ENCODE results near the gene CTR9. TPM values are rescaled to one million over a fixed set of nuclear protein-coding genes. Genes with fewer than 3 reads are reported as not detected.

The CTR9 gene
- total and polyA plus RNA-seq, 2 experiments from 2014 or later = 29.0 to 32.7 TPM

DNA sequence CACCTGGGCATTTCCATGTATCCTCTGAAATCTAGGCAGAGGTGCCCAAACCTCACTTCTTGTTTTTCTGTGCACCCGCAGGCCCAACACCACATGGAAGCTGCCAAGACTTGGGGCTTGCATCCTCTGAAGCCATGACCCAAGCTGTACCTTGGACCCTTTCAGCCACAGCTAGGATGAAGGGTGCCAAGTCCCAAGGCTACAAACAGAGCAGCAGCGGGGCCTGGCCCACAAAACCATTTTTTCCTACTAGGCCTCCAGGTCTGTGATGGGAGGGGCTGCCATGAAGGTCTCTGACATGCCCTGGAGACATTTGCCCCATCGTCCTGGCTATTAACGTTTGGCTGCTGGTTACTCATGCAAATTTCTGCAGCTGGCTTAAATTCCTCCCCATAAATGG, 78.1 kb downstream of the CTR9 start (continued):
- TF ChIP-seq, protein P1, sequence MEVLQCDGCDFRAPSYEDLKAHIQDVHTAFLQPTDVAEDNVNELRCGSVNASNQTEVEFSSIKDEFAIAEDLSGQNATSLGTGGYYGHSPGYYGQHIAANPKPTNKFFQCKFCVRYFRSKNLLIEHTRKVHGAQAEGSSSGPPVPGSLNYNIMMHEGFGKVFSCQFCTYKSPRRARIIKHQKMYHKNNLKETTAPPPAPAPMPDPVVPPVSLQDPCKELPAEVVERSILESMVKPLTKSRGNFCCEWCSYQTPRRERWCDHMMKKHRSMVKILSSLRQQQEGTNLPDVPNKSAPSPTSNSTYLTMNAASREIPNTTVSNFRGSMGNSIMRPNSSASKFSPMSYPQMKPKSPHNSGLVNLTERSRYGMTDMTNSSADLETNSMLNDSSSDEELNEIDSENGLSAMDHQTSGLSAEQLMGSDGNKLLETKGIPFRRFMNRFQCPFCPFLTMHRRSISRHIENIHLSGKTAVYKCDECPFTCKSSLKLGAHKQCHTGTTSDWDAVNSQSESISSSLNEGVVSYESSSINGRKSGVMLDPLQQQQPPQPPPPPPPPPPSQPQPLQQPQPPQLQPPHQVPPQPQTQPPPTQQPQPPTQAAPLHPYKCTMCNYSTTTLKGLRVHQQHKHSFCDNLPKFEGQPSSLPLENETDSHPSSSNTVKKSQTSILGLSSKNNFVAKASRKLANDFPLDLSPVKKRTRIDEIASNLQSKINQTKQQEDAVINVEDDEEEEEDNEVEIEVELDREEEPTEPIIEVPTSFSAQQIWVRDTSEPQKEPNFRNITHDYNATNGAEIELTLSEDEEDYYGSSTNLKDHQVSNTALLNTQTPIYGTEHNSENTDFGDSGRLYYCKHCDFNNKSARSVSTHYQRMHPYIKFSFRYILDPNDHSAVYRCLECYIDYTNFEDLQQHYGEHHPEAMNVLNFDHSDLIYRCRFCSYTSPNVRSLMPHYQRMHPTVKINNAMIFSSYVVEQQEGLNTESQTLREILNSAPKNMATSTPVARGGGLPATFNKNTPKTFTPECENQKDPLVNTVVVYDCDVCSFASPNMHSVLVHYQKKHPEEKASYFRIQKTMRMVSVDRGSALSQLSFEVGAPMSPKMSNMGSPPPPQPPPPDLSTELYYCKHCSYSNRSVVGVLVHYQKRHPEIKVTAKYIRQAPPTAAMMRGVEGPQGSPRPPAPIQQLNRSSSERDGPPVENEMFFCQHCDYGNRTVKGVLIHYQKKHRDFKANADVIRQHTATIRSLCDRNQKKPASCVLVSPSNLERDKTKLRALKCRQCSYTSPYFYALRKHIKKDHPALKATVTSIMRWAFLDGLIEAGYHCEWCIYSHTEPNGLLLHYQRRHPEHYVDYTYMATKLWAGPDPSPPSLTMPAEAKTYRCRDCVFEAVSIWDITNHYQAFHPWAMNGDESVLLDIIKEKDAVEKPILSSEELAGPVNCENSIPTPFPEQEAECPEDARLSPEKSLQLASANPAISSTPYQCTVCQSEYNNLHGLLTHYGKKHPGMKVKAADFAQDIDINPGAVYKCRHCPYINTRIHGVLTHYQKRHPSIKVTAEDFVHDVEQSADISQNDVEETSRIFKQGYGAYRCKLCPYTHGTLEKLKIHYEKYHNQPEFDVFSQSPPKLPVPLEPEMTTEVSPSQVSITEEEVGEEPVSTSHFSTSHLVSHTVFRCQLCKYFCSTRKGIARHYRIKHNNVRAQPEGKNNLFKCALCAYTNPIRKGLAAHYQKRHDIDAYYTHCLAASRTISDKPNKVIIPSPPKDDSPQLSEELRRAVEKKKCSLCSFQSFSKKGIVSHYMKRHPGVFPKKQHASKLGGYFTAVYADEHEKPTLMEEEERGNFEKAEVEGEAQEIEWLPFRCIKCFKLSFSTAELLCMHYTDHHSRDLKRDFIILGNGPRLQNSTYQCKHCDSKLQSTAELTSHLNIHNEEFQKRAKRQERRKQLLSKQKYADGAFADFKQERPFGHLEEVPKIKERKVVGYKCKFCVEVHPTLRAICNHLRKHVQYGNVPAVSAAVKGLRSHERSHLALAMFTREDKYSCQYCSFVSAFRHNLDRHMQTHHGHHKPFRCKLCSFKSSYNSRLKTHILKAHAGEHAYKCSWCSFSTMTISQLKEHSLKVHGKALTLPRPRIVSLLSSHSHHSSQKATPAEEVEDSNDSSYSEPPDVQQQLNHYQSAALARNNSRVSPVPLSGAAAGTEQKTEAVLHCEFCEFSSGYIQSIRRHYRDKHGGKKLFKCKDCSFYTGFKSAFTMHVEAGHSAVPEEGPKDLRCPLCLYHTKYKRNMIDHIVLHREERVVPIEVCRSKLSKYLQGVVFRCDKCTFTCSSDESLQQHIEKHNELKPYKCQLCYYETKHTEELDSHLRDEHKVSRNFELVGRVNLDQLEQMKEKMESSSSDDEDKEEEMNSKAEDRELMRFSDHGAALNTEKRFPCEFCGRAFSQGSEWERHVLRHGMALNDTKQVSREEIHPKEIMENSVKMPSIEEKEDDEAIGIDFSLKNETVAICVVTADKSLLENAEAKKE (CRISPR knock-in tag; IDR thresholded peaks at IDR 0.05) = no peak
- TF ChIP-seq EZH2 (IDR thresholded peaks at IDR 0.05; ENCODE audit: low read depth, unreplicated experiment) = no peak
- TF ChIP-seq, protein P2, sequence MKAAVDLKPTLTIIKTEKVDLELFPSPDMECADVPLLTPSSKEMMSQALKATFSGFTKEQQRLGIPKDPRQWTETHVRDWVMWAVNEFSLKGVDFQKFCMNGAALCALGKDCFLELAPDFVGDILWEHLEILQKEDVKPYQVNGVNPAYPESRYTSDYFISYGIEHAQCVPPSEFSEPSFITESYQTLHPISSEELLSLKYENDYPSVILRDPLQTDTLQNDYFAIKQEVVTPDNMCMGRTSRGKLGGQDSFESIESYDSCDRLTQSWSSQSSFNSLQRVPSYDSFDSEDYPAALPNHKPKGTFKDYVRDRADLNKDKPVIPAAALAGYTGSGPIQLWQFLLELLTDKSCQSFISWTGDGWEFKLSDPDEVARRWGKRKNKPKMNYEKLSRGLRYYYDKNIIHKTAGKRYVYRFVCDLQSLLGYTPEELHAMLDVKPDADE (IDR thresholded peaks at IDR 0.05) = no peak

Small RNAs within 50 kb of the gene (small RNA-seq; reads per million reads assigned to genes)
- not detected for gene RF00019 (ENCODE audit: low replicate concordance)
- gene SNORD97 (ENCODE audit: low replicate concordance) = not detected

Other genes starting within 250 kb of the CTR9 start
- 26.5 and 26.9 TPM in 2 replicates for gene RNF141, start 210.1 kb upstream of the CTR9 start, total RNA-seq (2014; rRNA removed; shearing (Covaris generic))
- gene RNF141, start 210.1 kb upstream of the CTR9 start, polyA plus RNA-seq (2016; fragmentation: Nextera tagmentation; extraction: Ambion mirVana) = 9.4 and 11.4 TPM in 2 replicates
- 0.94 TPM in 1 of 2 replicates, not detected in the other for gene LYVE1, start 182.6 kb upstream of the CTR9 start, total RNA-seq (2014; rRNA removed; shearing (Covaris generic))
- not detected in 2 replicates for gene LYVE1, start 182.6 kb upstream of the CTR9 start, polyA plus RNA-seq (2016; fragmentation: Nextera tagmentation; extraction: Ambion mirVana)
- 2.5 and 2.7 TPM in 2 replicates for gene IRAG1, start 57.5 kb upstream of the CTR9 start, total RNA-seq (2014; rRNA removed; shearing (Covaris generic))
- 1.5 and 2.7 TPM in 2 replicates for gene IRAG1, start 57.5 kb upstream of the CTR9 start, polyA plus RNA-seq (2016; fragmentation: Nextera tagmentation; extraction: Ambion mirVana)
- gene EIF4G2, start 57.7 kb downstream of the CTR9 start, total RNA-seq (2014; rRNA removed; shearing (Covaris generic)) = 788 and 801 TPM in 2 replicates
- gene EIF4G2, start 57.7 kb downstream of the CTR9 start, polyA plus RNA-seq (2016; fragmentation: Nextera tagmentation; extraction: Ambion mirVana) = 312 and 358 TPM in 2 replicates
- gene ZBED5, start 106.8 kb downstream of the CTR9 start, total RNA-seq (2014; rRNA removed; shearing (Covaris generic)) = 53.9 and 54.1 TPM in 2 replicates
- 56.1 and 56.3 TPM in 2 replicates for gene ZBED5, start 106.8 kb downstream of the CTR9 start, polyA plus RNA-seq (2016; fragmentation: Nextera tagmentation; extraction: Ambion mirVana)

Data from GM23338 (cell line).